NCI-H2227 treated with DMSO at 0.1 percent for 48 hours (cell line): ENCODE data around the gene APBB2.
"Not testable (repeated sequence)": the region's sequence is repeated elsewhere in the genome, so short reads cannot be mapped to it uniquely, and the experiment has no call there.

Experiments used
- DNase-seq: peaks from one replicate; lab custom pipeline; 2025; lab: John Stamatoyannopoulos, UW

APBB2 gene

GRCh38 chr4:40822420-40823166 is 391.7 kb downstream of the APBB2 start:
- no peak for DNase-seq

GRCh38 chr4:40820101-40820500 is 394.2 kb downstream of the APBB2 start:
- DNase-seq: no peak

- DNase-seq: not testable (repeated sequence)
Measured at GRCh38 chr4:40817157-40817556, 397.2 kb downstream of the APBB2 start.

- no peak for DNase-seq
Measured at GRCh38 chr4:40812856-40813255, 401.5 kb downstream of the APBB2 start.

- DNase-seq: no peak
Measured at GRCh38 chr4:40812386-40812785, 402.0 kb downstream of the APBB2 start.

- no peak for DNase-seq
Measured at GRCh38 chr4:40811956-40812355, 402.4 kb downstream of the APBB2 start.

GRCh38 chr4:40808926-40809457 is 405.4 kb downstream of the APBB2 start:
- DNase-seq: no peak

GRCh38 chr4:40804598-40804997 is 409.7 kb downstream of the APBB2 start:
- DNase-seq: no peak

- DNase-seq: no peak
Measured at GRCh38 chr4:40800064-40800463, 414.3 kb downstream of the APBB2 start.

GRCh38 chr4:40789771-40790170 is 424.6 kb downstream of the APBB2 start:
- no peak for DNase-seq

- DNase-seq: no peak
Measured at GRCh38 chr4:40789031-40789430, 425.3 kb downstream of the APBB2 start.

- DNase-seq: no peak
Measured at GRCh38 chr4:40788331-40788730, 426.0 kb downstream of the APBB2 start.

- DNase-seq: no peak
Measured at GRCh38 chr4:40785727-40786126, 428.6 kb downstream of the APBB2 start.

- no peak for DNase-seq
Measured at GRCh38 chr4:40782876-40783275, 431.5 kb downstream of the APBB2 start.

- DNase-seq: no peak
Measured at GRCh38 chr4:40778090-40778489, 436.3 kb downstream of the APBB2 start.

GRCh38 chr4:40769266-40769665 is 445.1 kb downstream of the APBB2 start:
- no peak for DNase-seq

- DNase-seq: no peak
Measured at GRCh38 chr4:40763228-40763716, 451.1 kb downstream of the APBB2 start.
